T-helper 1 cell treated with Interleukin-12 subunit alpha and Interleukin-12 subunit beta and Interleukin-4 antibody, amounts not matched to agents 30 μg/mL and 1 μg/mL, for 36 hours (primary cell): ENCODE results near the gene SMDT1.
A peak's percentile ranks its signal among the peaks of the same experiment; 100 is the strongest.

Experiments used
- H3K27ac Mint-ChIP-seq: one replicate; pipeline ENCODE4 v1.8.0; 2021; ENCODE audit warnings: mild to moderate bottlenecking, mixed read lengths
- H3K27me3 Mint-ChIP-seq: one replicate; pipeline ENCODE4 v1.8.0; 2021; ENCODE audit warnings: low read depth, mixed read lengths
- H3K36me3 Mint-ChIP-seq: one replicate; pipeline ENCODE4 v1.8.0; 2021; ENCODE audit warnings: low read depth, mixed read lengths
- H3K4me1 Mint-ChIP-seq: one replicate; pipeline ENCODE4 v1.8.0; 2021; ENCODE audit warnings: low read depth, mixed read lengths
- H3K4me3 Mint-ChIP-seq: one replicate; pipeline ENCODE4 v1.8.0; 2021; ENCODE audit warnings: mild to moderate bottlenecking, moderate library complexity, mixed read lengths
- H3K9me3 Mint-ChIP-seq: one replicate; pipeline ENCODE4 v1.8.0; 2021; ENCODE audit warnings: mixed read lengths

The SMDT1 gene

GRCh38 chr22:42079319-42080251 lies at the start of gene SMDT1:
SMDT1 (plus strand) TSS chr22:42079700; CDS start chr22:42079769, 69 bp downstream.
- peak within 1 kb of the TSS; percentile 92 for H3K27ac Mint-ChIP-seq
- H3K4me3 Mint-ChIP-seq = peak within 1 kb of the TSS; percentile 95
- no peaks in the 10 kb centered on the region for H3K27me3 Mint-ChIP-seq
- peaks cover 20% of the 10 kb centered on the region for H3K36me3 Mint-ChIP-seq
- H3K4me1 Mint-ChIP-seq = peaks cover 20% of the 10 kb centered on the region
- H3K9me3 Mint-ChIP-seq = no peaks in the 10 kb centered on the region

GRCh38 chr22:42033263-42034181 lies 46.0 kb upstream of the SMDT1 start:
- peaks cover 22% of the 10 kb centered on the region for H3K36me3 Mint-ChIP-seq
- peak overlapping the region; percentile 52 for H3K27ac Mint-ChIP-seq
- peaks cover 4% of the 10 kb centered on the region for H3K27me3 Mint-ChIP-seq
- H3K4me1 Mint-ChIP-seq = peaks cover 29% of the 10 kb centered on the region
- no peak overlapping the region for H3K4me3 Mint-ChIP-seq
- H3K9me3 Mint-ChIP-seq = peaks cover 38% of the 10 kb centered on the region

GRCh38 chr22:42035256-42035655 lies 44.2 kb upstream of the SMDT1 start:
- Mint-ChIP-seq H3K9me3 (peaks cover 38% of the 10 kb centered on the region), H3K27me3 (peaks cover 7% of the 10 kb centered on the region), H3K4me3 (no peak overlapping the region), H3K36me3 (peaks cover 23% of the 10 kb centered on the region), H3K4me1 (peaks cover 24% of the 10 kb centered on the region), H3K27ac (no peak overlapping the region)

- Mint-ChIP-seq H3K27me3 (peaks cover 7% of the 10 kb centered on the region), H3K9me3 (peaks cover 57% of the 10 kb centered on the region), H3K4me3 (no peak overlapping the region)
Observed at GRCh38 chr22:42039271-42039670, 40.2 kb upstream of the SMDT1 start.

GRCh38 chr22:42041784-42042183 lies 37.7 kb upstream of the SMDT1 start:
- no peak overlapping the region for H3K4me3 Mint-ChIP-seq
- peaks cover 40% of the 10 kb centered on the region for H3K9me3 Mint-ChIP-seq
- peaks cover 5% of the 10 kb centered on the region for H3K4me1 Mint-ChIP-seq
- H3K36me3 Mint-ChIP-seq = peaks cover 25% of the 10 kb centered on the region
- H3K27ac Mint-ChIP-seq = no peak overlapping the region
- peaks cover 7% of the 10 kb centered on the region for H3K27me3 Mint-ChIP-seq

More at GRCh38 chr22:42039271-42039670, 40.2 kb upstream of the SMDT1 start:
- no peak overlapping the region for H3K27ac Mint-ChIP-seq
- H3K4me1 Mint-ChIP-seq = peaks cover 9% of the 10 kb centered on the region
- H3K36me3 Mint-ChIP-seq = peaks cover 27% of the 10 kb centered on the region

GRCh38 chr22:42050641-42051180 lies 28.8 kb upstream of the SMDT1 start:
- no peak overlapping the region for H3K27ac Mint-ChIP-seq
- H3K27me3 Mint-ChIP-seq = no peaks in the 10 kb centered on the region
- no peak overlapping the region for H3K4me3 Mint-ChIP-seq
- H3K36me3 Mint-ChIP-seq = peaks cover 5% of the 10 kb centered on the region
- peaks cover 1% of the 10 kb centered on the region for H3K9me3 Mint-ChIP-seq
- peaks cover 2% of the 10 kb centered on the region for H3K4me1 Mint-ChIP-seq

- no peak overlapping the region for H3K27ac Mint-ChIP-seq
- peaks cover 19% of the 10 kb centered on the region for H3K36me3 Mint-ChIP-seq
- H3K9me3 Mint-ChIP-seq = peaks cover 19% of the 10 kb centered on the region
- H3K27me3 Mint-ChIP-seq = no peaks in the 10 kb centered on the region
- H3K4me3 Mint-ChIP-seq = no peak overlapping the region
- H3K4me1 Mint-ChIP-seq = peaks cover 3% of the 10 kb centered on the region
Observed at GRCh38 chr22:42052765-42053164, 26.7 kb upstream of the SMDT1 start.

GRCh38 chr22:42056757-42057511 lies 22.6 kb upstream of the SMDT1 start:
- Mint-ChIP-seq H3K4me1 (peaks cover 3% of the 10 kb centered on the region), H3K9me3 (peaks cover 32% of the 10 kb centered on the region), H3K4me3 (no peak overlapping the region), H3K36me3 (peaks cover 50% of the 10 kb centered on the region), H3K27me3 (no peaks in the 10 kb centered on the region), H3K27ac (no peak overlapping the region)

- Mint-ChIP-seq H3K27ac (no peak overlapping the region), H3K4me1 (peaks cover 3% of the 10 kb centered on the region), H3K9me3 (peaks cover 32% of the 10 kb centered on the region), H3K36me3 (peaks cover 63% of the 10 kb centered on the region), H3K27me3 (no peaks in the 10 kb centered on the region), H3K4me3 (no peak overlapping the region)
Observed at GRCh38 chr22:42060489-42060888, 19.0 kb upstream of the SMDT1 start.

- H3K27ac Mint-ChIP-seq = no peak overlapping the region
- H3K36me3 Mint-ChIP-seq = peaks cover 61% of the 10 kb centered on the region
- H3K4me1 Mint-ChIP-seq = no peaks in the 10 kb centered on the region
Observed at GRCh38 chr22:42061041-42061440, 18.5 kb upstream of the SMDT1 start.

GRCh38 chr22:42062506-42063170 lies 16.9 kb upstream of the SMDT1 start:
- Mint-ChIP-seq H3K27me3 (no peaks in the 10 kb centered on the region), H3K4me1 (no peaks in the 10 kb centered on the region), H3K9me3 (peaks cover 12% of the 10 kb centered on the region), H3K27ac (no peak overlapping the region), H3K36me3 (peaks cover 61% of the 10 kb centered on the region), H3K4me3 (no peak overlapping the region)

More at GRCh38 chr22:42061041-42061440, 18.5 kb upstream of the SMDT1 start:
- Mint-ChIP-seq H3K9me3 (peaks cover 27% of the 10 kb centered on the region), H3K27me3 (no peaks in the 10 kb centered on the region), H3K4me3 (no peak overlapping the region)

GRCh38 chr22:42064629-42065028 lies 14.9 kb upstream of the SMDT1 start:
- H3K27me3 Mint-ChIP-seq = no peaks in the 10 kb centered on the region
- H3K36me3 Mint-ChIP-seq = peaks cover 49% of the 10 kb centered on the region
- H3K4me1 Mint-ChIP-seq = no peaks in the 10 kb centered on the region
- H3K27ac Mint-ChIP-seq = no peak overlapping the region
- no peak overlapping the region for H3K4me3 Mint-ChIP-seq
- no peaks in the 10 kb centered on the region for H3K9me3 Mint-ChIP-seq

- Mint-ChIP-seq H3K36me3 (peaks cover 41% of the 10 kb centered on the region), H3K27me3 (no peaks in the 10 kb centered on the region), H3K4me1 (peaks cover 5% of the 10 kb centered on the region), H3K27ac (no peak overlapping the region), H3K9me3 (no peaks in the 10 kb centered on the region), H3K4me3 (no peak overlapping the region)
Observed at GRCh38 chr22:42065438-42066125, 13.9 kb upstream of the SMDT1 start.
